ENCODE data around the gene SSC4D. TPM values are rescaled to one million over a fixed set of nuclear protein-coding genes. Genes with fewer than 3 reads are reported as not detected.

The SSC4D gene
- 0.40 and 0.65 TPM in 2 replicates for total RNA-seq

GRCh38 chr7:76409537-76409936 lies at the start of gene SSC4D:
Gene SSC4D (minus strand): TSS chr7:76409697. CDS start chr7:76404439, 5,258 bp downstream.

GRCh38 chr7:76424413-76425111 lies 15.1 kb upstream of the SSC4D start, which contains the start of gene ZP3:
Gene ZP3 (plus strand): TSS chr7:76424950. CDS start chr7:76424965, 15 bp downstream.

GRCh38 chr7:76358481-76359110 lies 50.9 kb downstream of the SSC4D start, which contains the start of gene YWHAG:
Gene YWHAG (minus strand): TSS chr7:76358991. CDS start chr7:76358808, 183 bp downstream.

Other genes starting within 250 kb of the SSC4D start
- 0.03 and 0.26 TPM in 2 replicates for gene SRRM3, start 207.8 kb downstream of the SSC4D start, total RNA-seq
- gene HSPB1, start 107.0 kb downstream of the SSC4D start, total RNA-seq = 90.3 and 112 TPM in 2 replicates
- gene YWHAG, start 50.7 kb downstream of the SSC4D start, total RNA-seq = 120 and 130 TPM in 2 replicates
- 3.0 and 3.8 TPM in 2 replicates for gene ZP3, start 15.3 kb upstream of the SSC4D start, total RNA-seq
- 7.6 and 9.8 TPM in 2 replicates for gene DTX2, start 52.0 kb upstream of the SSC4D start, total RNA-seq
- 0.39 and 0.46 TPM in 2 replicates for gene UPK3B, start 100.9 kb upstream of the SSC4D start, total RNA-seq
- gene SPDYE16, start 133.6 kb upstream of the SSC4D start, total RNA-seq = not detected in 2 replicates
- 1.5 and 3.5 TPM in 2 replicates for gene POMZP3, start 217.6 kb upstream of the SSC4D start, total RNA-seq

All from smooth muscle cell of the pulmonary artery (primary cell).